ENCODE results near the gene NMT2. TPM values are rescaled to one million over a fixed set of nuclear protein-coding genes. Genes with fewer than 3 reads are reported as not detected.

Gene NMT2
- 12.9 and 16.9 TPM in 2 replicates for polyA plus RNA-seq

GRCh38 chr10:15168291-15168785 lies at the start of gene NMT2:
NMT2 (minus strand) TSS chr10:15168693; CDS start chr10:15168612, 81 bp downstream.

GRCh38 chr10:15097011-15097812 lies 71.3 kb downstream of the NMT2 start, which contains the start of gene RPP38:
RPP38 (plus strand) TSS chr10:15097355; CDS start chr10:15103315, 5,960 bp downstream.

GRCh38 chr10:15088428-15089261 lies 79.8 kb downstream of the NMT2 start, which contains the start of gene ACBD7:
ACBD7 (minus strand) TSS chr10:15088776; CDS start chr10:15088728, 48 bp downstream.

Other genes with a start within 250 kb of the NMT2 start
- gene DCLRE1C, start 214.6 kb downstream of the NMT2 start, polyA plus RNA-seq = 5.6 and 10.4 TPM in 2 replicates
- 3.5 and 5.5 TPM in 2 replicates for gene MEIG1, start 209.3 kb downstream of the NMT2 start, polyA plus RNA-seq
- 2.1 TPM in 1 of 2 replicates, not detected in the other for gene OLAH, start 124.8 kb downstream of the NMT2 start, polyA plus RNA-seq
- 1.7 and 3.3 TPM in 2 replicates for gene ACBD7, start 79.9 kb downstream of the NMT2 start, polyA plus RNA-seq
- gene RPP38, start 71.3 kb downstream of the NMT2 start, polyA plus RNA-seq = 11.8 and 15.2 TPM in 2 replicates
- 19.3 and 20.5 TPM in 2 replicates for gene FAM171A1, start 202.6 kb upstream of the NMT2 start, polyA plus RNA-seq